DMS 273 (cell line): ENCODE measurements around the gene LDB2.

Experiments used
- DNase-seq: peaks from one replicate; lab custom pipeline; 2025; ENCODE audit not compliant: unreplicated experiment; lab: John Stamatoyannopoulos, UW

LDB2 gene

DNA sequence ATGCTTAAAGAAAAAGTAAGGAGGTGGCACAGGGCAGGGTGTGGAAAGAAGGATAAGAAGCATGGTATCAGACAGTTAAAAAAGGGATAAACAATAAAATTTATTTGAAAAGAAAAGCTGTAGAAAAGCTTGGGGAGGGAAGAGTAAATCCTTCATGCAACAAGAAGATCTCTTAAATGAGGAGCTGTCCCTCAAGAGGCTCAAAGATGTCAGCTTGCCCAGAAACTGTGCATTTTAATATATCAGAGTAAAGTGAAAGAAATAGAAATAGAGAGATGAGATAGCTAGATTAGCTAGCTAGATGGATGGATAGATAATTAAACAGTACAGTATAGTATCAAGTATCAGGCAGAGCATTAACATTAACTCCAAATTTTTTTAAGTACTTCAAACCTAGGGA, 170.3 kb downstream of the LDB2 start:
- no peak for DNase-seq

DNA sequence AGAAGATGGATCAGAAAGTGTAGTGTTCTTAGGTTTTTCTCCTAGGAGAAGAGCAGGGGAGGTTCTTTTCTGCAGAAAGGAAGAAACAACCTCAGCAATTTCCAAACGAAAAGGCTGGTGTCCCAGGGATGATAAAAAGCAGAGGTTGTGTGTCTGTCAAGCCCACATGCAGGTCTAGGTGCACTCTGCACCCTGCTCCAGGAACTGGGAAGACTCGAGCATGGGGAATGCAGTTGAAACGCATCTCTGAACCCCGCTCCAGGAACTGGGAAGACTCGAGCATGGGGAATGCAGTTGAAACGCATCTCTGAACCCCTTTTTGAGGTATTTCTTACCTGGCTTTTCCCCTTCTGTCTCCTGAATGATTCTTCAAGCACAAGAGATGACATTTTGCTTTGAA, 171.2 kb downstream of the LDB2 start:
- no peak for DNase-seq

DNA sequence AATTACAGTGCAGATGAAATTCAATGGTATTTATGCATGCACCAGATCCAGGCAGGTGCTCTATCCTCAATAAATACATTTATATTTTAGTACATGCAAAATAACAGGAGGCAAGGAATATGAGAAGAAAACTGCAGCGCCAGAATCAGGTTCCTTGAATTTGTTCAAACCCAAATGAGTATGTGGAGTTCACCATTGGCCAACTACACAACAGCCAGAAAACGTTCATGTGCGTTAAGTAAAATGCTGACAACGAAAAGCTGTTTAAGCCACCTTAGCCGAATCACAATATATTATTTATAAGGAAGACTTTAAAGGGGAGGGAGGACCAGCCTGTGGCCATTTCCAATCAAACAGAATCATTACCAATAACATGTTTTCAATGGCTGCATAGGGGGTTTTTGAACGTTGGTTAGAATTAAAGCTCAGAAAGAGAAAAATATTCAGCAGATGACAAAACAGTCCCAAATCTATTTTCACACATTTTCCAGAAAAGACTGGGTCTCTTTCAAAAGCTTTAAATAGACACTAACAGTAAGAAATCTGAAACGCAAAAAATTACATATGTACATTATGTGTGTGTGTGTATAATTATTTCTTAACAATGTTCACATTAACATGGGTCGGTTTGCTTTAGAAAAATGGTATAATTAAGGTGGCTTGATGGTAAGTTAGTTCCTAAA, 171.9 kb downstream of the LDB2 start:
- DNase-seq: no peak

DNA sequence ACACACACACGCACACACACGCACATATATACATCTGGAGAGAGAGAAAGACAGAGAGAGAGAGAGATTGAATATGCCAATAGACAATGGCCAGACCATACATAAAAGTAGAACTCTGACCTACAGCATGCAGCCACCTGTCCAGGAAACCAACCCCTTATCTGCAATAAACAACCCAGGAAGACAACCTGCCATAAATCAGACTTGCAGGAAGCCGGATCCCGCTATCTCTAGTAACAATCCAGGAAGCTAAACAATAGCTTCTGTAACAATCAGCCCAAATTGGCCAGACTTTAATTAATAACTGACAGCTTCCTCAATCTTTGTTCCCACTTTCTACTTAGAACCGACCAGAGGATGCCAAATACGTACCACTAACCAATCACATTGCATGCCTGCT, 173.2 kb downstream of the LDB2 start:
- DNase-seq: no peak

DNA sequence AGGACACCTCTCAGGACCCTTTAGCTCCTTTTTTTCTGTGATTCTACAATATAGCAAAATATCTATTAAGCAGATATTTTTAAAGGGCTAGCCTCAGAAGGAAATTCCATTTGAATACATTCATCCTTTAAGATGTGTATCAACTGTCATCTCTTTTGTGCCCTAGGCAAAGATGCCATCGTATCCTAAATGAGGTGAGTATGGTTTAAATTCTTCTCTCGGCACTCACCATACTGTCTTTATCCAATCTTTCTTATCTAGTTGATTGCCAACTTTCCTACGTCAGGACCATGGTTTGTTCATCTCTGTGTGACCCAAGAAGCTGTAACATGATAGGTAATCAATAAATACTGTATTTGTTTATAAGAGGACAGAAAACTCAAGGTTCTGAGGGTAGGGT, 176.0 kb downstream of the LDB2 start:
- DNase-seq: no peak

DNA sequence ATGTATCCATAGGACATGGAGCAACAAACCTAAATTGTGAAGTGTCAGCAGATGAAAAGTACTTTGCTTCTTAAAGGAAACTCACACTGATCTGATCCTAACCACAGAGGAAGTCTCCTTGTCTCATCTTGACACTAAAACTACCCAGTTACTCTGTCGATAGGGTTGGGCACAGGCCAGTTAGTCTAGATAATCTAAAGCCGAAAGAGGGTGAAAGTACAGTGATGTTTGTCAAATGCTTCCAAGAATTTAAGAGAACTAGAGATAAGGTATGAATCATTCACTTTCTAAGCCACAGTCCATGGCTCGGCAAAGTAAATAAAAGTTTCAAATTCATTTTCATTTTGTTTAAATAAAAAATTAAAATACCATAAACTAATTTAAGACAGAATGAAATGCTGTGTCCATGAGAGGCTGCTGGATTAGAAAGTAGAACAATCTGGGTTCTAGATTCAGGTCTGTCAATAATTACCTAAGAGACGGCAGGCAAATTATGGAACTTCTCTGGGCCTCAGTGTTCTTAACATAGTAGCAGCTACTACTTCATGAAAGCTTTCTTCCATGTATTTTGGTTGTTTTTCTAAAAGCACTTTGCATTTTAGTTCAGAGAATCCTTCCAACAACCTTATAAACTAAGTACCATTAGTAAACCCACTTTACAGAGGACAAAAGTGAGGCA, 176.7 kb downstream of the LDB2 start:
- no peak for DNase-seq

DNA sequence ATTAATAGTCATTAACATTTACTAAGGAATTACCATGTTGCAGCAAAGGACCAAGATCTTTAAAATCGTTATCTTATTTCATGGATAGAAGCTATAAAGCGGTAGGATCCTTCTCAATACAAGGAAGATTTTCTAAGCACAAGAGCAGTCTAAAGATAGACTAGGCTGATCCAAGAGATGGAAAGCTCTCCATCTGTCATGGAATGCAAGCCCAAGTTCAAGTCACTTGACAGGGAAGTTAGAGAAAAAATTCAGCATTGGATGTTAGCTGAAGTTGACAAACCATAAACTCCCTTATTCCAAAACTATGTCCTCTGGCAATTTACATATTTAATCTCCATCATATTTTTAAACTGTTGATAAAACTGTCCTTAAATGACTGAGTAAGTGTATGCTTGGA, 177.7 kb downstream of the LDB2 start:
- no peak for DNase-seq

DNA sequence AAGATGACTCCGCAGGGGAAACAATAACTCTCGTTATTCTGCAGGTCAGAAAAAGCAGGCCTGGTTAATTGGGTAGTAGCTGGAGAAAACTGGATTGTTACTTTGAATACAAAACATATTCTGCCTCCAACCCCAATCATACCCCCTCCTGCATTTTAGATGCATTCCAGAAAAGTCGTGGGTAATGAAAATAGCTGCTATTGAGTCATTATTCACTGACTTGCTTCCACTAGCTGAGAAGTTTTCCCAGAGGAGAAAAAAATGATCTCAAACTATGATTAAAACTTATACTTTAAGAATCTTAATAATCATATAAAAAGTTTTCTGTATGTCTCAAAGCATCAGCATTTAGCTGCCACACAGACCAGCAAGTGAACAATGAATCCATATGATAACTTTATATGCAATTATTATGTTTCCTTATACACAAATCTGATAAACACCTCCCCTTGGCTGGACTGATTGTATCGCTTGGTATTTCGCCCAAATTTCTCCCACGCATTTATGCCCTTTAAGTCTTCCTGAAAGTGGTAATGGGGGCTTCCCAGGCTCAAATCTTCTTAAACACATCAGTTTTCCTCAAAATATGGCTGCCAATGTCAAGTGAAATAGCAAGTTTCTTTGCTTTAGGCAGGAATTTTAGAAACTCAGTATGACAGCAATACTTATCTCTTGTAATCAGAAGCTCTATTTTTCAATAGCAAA, 181.0 kb downstream of the LDB2 start:
- no peak for DNase-seq

DNA sequence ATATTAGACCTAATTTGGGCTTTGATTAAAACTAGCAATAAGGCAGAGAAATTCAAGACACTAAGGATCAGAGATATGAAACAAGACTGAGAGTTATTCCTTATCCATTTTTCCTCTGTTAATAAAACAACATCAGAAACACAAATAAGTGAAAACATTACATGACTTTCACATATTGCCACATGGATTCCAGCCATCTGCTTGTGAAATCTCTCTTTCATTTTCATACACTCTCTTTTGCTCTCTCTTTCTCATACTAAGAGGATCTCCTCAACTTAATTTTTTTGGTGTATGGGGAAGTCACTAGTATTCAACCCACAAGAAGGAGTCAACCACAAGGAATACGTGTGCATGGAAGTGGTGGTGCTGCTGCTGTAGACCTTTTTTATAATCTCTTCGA, 183.0 kb downstream of the LDB2 start:
- DNase-seq: no peak

DNA sequence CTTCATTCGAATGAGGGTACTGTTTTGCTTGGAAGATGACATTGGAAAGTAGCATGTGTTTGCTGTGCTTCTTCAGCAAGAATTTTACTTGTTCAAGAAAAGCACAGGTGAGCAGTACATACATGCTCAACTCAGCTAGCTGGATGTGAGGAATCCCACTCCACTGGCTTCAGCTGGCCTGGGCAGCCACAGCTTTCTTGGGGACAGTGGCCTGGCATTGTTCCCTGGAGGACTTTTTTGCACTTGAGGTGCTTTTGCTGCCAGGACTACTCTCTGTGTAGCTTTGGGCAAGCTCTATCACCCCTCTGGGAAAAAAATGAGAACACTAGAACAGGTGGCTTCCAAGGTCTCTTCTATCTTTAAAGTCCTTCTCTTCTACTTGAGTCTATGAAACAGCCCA, 184.3 kb downstream of the LDB2 start:
- DNase-seq: no peak

DNA sequence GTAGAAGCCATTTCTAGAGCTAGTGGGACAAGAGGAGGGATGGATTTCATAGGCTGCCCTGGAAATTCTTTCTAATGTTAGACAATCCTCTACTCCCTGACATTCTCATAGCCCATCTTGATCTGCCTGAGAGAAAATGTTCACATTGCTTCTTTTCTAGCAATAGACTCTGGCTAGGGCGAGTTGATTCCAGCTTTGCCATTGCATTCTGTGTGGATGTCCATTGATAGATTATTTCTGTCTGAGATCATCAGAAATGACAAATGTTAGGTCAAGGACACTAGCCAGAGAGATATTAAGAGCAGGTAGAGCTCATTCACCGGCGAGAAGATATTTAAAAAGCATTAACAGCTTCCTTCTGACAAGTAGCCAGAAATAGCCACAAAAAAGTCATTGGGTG, 184.7 kb downstream of the LDB2 start:
- no peak for DNase-seq

DNA sequence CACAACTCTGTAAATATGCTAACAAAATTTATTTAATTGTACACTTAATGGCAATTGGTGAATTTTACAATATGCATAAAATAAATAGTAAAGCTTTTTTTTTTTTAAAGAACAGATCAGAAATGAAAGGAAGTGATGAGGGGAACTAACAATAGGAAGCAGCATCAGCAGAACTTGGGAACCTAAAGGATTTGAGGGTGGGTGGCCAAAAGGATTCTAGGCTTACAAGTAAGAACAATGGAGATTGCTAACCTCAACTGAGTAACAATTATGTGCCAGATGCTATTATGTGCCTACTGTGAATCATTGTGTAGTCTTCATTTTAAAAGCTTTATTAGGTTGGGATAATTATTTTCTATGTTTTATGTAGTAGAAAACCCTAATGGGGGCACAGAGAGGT, 185.2 kb downstream of the LDB2 start:
- DNase-seq: no peak

DNA sequence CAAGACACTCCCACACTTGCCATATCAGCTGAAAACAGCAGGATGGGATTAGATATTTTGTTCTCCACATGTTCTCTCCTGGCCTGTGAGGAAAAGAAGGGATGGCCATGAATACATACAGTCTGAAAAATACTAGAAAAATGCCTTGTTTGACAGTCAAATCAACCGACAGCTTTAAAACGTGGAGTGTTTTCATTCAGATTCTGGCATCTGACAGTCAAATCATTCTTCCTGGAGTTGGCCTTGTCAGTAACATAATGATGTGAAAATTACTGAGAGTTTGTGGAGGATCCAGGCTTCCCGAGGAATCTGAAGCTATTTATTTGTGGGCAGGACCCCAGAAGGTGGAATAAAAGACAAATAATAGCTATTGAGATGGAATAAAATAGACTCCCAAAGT, 188.2 kb downstream of the LDB2 start:
- DNase-seq: no peak

DNA sequence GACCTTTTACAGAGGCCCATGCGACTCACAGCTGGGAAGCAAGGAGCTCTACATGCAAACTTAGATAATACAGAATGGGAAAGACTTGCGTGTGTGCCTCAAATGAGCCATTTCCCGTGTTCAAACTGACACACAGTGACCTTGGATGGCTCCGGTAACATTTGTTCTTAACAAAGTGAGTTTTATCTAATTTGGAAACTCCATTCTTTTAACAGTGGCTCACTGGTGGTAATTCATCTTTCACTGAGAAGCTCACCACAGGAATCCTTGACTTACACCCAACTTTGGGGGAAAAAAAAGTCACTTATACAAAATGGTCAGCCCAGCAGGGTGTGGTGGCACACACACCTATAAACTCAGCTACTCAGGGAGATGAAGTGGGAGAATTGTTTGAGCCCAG, 190.6 kb downstream of the LDB2 start:
- DNase-seq: no peak

DNA sequence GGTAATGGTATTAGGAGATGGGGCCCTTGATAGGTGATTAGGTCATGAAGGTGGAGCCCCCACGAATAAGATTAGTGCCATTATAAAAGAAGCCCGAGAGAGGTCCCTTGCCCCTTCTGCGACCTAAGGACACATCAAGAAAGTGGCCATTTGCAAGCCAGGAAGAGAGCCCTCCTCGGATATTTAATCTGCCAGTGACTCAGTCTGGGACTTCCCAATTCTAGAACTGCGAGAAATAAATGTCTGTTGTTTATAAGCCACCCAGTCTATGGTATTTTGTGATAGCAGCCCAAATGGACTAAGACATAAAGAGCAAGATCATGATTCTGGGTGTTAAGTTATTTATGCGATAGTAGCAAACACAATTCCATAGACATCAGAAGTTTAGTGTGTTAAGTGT, 192.2 kb downstream of the LDB2 start:
- DNase-seq: no peak

DNA sequence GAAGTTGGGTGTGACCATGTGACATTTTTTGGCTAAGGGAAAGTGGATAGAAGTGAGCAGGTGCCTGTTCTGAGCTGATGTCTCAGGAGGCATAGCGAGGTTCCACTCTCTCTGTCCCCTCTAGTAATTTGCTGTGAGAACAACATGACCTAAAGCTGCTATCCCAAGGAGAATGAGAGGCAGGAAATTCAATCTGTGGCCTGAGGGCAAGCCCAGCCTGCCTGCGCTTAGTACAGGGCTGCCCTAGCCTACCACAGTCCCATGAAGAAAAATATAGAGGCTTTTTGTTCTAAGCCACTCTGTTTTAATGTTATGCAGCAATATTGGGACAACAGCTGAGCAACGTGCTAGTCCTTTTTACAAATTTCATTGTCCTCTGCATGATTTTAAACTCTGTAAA, 193.1 kb downstream of the LDB2 start:
- DNase-seq: no peak

DNA sequence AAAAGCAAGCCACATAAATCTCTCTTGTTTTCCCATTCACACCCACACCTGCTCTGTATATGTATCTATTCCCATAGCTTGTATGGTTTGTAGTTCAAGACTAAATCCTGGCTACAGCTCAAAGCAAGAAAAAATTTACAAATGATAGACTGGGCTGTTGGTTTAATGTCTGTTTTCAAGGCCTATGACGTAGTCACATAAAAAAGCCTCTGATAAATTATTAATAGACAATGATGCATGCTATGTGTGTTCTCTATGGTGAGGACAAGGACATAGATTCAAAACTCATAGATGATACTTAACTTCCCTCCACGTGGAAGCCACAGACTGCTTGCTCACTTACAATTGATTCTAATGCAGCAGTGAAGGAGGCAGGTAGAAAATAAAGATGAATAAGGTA, 194.0 kb downstream of the LDB2 start:
- no peak for DNase-seq

DNA sequence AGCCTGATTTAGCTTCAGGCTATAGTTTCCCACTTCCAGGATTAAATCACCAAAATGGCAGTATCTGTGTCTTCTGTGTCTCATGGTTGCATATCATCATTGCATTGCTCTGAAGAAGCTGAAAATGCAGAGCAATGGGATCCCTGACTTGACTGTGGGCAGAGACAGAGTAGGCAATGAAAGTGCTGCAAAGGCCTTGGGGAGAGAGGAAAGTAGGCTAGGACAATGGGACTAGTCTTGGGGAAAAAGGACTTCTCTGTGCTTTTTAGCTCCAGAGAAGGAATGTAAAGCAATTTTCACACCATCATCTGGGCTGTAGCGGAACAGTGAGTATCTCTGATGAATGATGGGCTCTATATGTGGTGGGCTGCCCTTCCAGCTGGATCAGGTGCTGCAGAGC, 202.5 kb downstream of the LDB2 start:
- no peak for DNase-seq

DNA sequence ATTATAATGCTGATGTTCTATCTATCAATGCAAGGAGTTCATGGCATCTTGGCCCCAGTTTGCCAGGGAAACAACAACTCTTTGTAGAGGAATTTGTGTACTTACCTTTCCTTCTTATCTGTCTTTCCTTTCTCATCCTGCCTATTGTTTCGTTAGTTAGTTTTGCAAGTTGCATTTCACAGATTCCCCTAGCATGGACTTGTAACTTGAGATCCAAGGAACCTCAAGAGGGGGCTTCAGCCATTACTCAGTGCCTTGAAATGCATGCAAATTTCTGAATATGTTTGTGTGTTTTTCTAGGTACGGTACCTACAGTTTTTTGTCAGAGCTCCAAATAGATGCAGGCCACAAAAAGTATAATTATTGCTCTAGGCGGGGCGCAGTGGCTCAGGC, 203.6 kb downstream of the LDB2 start:
- DNase-seq: no peak

DNA sequence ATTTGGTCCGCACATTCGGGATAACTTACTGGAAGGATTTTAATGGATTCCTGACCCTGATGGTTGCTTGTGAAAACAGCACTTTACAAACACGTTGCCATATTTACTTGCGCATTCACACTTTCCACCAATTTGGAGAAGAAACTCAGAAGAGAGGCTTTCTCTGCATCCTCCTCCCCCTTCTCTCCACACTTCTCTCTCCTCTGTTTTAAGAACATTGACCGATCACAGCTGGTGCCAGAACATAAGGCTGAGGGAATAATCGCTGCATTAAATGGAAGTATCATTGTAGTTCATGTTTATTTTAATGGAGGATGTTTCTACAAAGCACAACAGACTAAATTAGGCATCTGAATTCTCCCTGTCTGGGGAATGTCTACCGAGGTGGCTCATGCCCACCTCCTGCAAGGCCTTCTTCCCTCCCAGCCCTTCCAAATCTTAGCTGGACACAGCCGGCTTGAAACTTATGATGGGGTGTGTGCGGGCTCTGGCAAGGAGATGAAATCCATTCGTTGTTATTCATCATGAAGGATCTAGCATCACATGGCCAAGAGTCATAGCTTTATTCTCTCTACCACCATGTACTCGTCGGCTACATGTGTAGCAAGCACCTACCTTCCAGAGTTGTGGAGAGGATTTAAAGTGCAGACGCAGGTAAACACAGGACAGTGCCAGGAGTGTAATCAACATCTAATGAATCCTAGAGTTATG, 204.1 kb downstream of the LDB2 start:
- no peak for DNase-seq

DNA sequence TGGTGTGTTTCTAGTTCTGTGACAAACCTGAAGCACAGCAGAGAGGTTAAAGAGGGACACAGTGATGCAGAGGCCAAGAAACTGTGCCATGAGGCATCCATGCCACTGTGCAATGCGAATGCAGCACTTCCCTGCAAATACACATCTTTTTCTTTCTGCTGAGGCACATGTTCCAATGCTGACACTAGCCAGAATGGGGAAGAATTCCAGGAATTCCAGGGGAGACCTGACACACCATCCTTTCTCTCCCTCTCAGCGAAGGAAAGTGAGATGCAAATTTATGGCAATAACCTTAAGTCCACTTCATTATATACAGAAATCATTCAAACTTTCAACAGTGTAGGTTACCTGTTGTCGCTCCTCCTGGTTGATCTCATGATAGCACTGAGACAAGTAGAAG, 204.8 kb downstream of the LDB2 start:
- DNase-seq: no peak

DNA sequence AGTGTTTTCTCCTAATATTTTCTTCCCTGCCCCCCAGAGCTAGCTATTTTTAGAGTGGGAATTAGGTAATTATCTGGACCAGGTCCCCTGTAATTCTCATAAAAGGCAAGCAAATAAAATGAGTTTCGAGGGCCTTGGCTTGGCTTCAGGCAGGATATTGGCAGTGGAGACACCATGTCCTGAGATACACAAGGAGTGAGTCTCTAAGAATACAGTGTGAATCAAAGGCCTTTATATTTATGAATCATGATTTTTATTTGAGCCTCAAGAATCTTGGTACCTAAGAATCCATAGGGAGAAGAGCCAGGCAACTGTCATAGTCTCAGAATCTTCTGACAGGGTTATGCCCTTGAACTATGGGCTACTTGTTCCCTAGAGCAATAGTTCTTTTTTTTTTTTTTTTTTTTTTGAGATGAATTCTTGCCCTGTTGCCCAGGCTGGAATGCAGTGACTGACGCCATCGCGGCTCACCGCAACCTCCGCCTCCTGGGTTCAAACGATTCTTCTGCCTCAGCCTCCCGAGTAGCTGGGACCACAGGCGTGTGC, 205.4 kb downstream of the LDB2 start:
- no peak for DNase-seq
